NCI-H1930 (cell line): Measurements from ENCODE around the gene CTNNA2.

Experiments
- DNase-seq, 2 experiments: peaks; one replicate each; lab custom pipeline; 2025; lab: John Stamatoyannopoulos, UW

The CTNNA2 gene

GRCh38 chr2:80217446-80217845 lies 704.6 kb downstream of the CTNNA2 start:
- no peak for DNase-seq

GRCh38 chr2:80222644-80223043 lies 709.8 kb downstream of the CTNNA2 start:
- DNase-seq = no peak

GRCh38 chr2:80231421-80231820 lies 718.6 kb downstream of the CTNNA2 start:
- no peak for DNase-seq

GRCh38 chr2:80233333-80233732 lies 720.5 kb downstream of the CTNNA2 start:
- no peak for DNase-seq

GRCh38 chr2:80238692-80239469 lies 726.0 kb downstream of the CTNNA2 start:
- no peak for DNase-seq

- DNase-seq = no peak
Measured at GRCh38 chr2:80242355-80242910, 729.6 kb downstream of the CTNNA2 start.

- no peak for DNase-seq
Measured at GRCh38 chr2:80244905-80245584, 732.2 kb downstream of the CTNNA2 start.

- DNase-seq = no peak
Measured at GRCh38 chr2:80246534-80246933, 733.7 kb downstream of the CTNNA2 start.

- no peak for DNase-seq
Measured at GRCh38 chr2:80247339-80247738, 734.5 kb downstream of the CTNNA2 start.

- no peak for DNase-seq
Measured at GRCh38 chr2:80248146-80248545, 735.3 kb downstream of the CTNNA2 start.

GRCh38 chr2:80252294-80252986 lies 739.6 kb downstream of the CTNNA2 start:
- DNase-seq = no peak

- DNase-seq = no peak
Measured at GRCh38 chr2:80255918-80256781, 743.3 kb downstream of the CTNNA2 start.

GRCh38 chr2:80256782-80257167 lies 743.9 kb downstream of the CTNNA2 start:
- DNase-seq = no peak

- no peak for DNase-seq
Measured at GRCh38 chr2:80257450-80257849, 744.6 kb downstream of the CTNNA2 start.

GRCh38 chr2:80258341-80258740 lies 745.5 kb downstream of the CTNNA2 start:
- DNase-seq = no peak

- no peak for DNase-seq
Measured at GRCh38 chr2:80258793-80259192, 745.9 kb downstream of the CTNNA2 start.

GRCh38 chr2:80259292-80259691 lies 746.4 kb downstream of the CTNNA2 start:
- no peak for DNase-seq

GRCh38 chr2:80266231-80266630 lies 753.4 kb downstream of the CTNNA2 start:
- DNase-seq = no peak

- DNase-seq = no peak
Measured at GRCh38 chr2:80269806-80270205, 757.0 kb downstream of the CTNNA2 start.

GRCh38 chr2:80280598-80280997 lies 767.7 kb downstream of the CTNNA2 start:
- DNase-seq = no peak

- DNase-seq = no peak
Measured at GRCh38 chr2:80281049-80281448, 768.2 kb downstream of the CTNNA2 start.

GRCh38 chr2:80288576-80288975 lies 775.7 kb downstream of the CTNNA2 start:
- DNase-seq = peak in 1 of 2 experiments; percentile 20
